AG04450 (cell line): ENCODE measurements around the gene RAN. TPM values are rescaled to one million over a fixed set of nuclear protein-coding genes. Genes with fewer than 3 reads are reported as not detected.

ENCODE experiments used
- CTCF ChIA-PET: fragments of 300-600, 350-600 bp; formaldehyde crosslinking; extraction: SDS; loops from one replicate; lab custom pipeline; 2022; ENCODE audit warnings: antibody characterized with exemption, inconsistent platforms; lab: Charles Lee
- POLR2A ChIA-PET: fragments of 350-600 bp; formaldehyde crosslinking; extraction: SDS; loops from one replicate; lab custom pipeline; 2021; ENCODE audit warnings: antibody characterized with exemption, inconsistent platforms; lab: Yijun Ruan, JAX
- DNase-seq: peaks from one replicate; pipeline ENCODE4 v3.0.0-alpha.2; 2011; ENCODE audit warnings: low read depth, low spot score
- H3K27ac ChIP-seq: one replicate; pipeline ENCODE4 v1.5.1; 2012; ENCODE audit warnings: low read depth, low read length, control low read depth
- H3K27me3 ChIP-seq: one replicate; pipeline ENCODE4 v1.6.0; 2012; ENCODE audit warnings: low read length; ENCODE audit not compliant: control insufficient read depth, insufficient read depth
- H3K4me3 ChIP-seq: 2 replicates; pipeline ENCODE4 v1.5.1; 2011; ENCODE audit warnings: mild to moderate bottlenecking, low read depth, low read length, control low read depth
- H3K9me3 ChIP-seq: 2 replicates; pipeline ENCODE4 v1.5.1; 2012; ENCODE audit warnings: low read length; ENCODE audit not compliant: control insufficient read depth, insufficient read depth
- CTCF ChIP-seq: IDR thresholded peaks from 2 replicates; pipeline ENCODE4 v1.5.1; 2011; ENCODE audit warnings: low read depth, low read length, control low read depth, inconsistent platforms
- polyA plus RNA-seq: library from polyadenylated mRNA; depleted of rRNA; stranded (reverse); fragments of >200 nt; gene quantifications from 2 replicates; pipeline ENCODE4 v1.2.3, GENCODE V29; 2011; rRNA removed
- small RNA-seq: library from RNA; depleted of rRNA; stranded (forward); fragments of <200 nt; gene quantifications from one replicate; pipeline ENCODE3, GENCODE V24; 2012; ENCODE audit warnings: low read depth; ENCODE audit not compliant: insufficient read length

RAN gene
- polyA plus RNA-seq, 1 experiment, result 1,434 TPM

GRCh38 chr12:130924966-130925665 is 53.2 kb downstream of the RAN start:
- POLR2A ChIA-PET, result no interaction called here
- Histone ChIP-seq H3K27me3 (no peaks in the 10 kb centered on the region), H3K9me3 (no peaks in the 10 kb centered on the region; the same call in 1 of the 2 replicates), H3K4me3 (no peak overlapping the region), H3K27ac (no peak overlapping the region)
- TF ChIP-seq CTCF, result no peak
- CTCF ChIA-PET, result no interaction called here
- no peak for DNase-seq

- CTCF ChIA-PET, result no interaction called here
- POLR2A ChIA-PET, result no interaction called here
These were observed 53.8 kb downstream of the RAN start for GRCh38 chr12:130925666-130926015.

More at GRCh38 chr12:130925666-130926015, 53.8 kb downstream of the RAN start:
- Histone ChIP-seq H3K27me3 (no peaks in the 10 kb centered on the region), H3K4me3 (no peak overlapping the region), H3K9me3 (no peaks in the 10 kb centered on the region; the same call in 1 of the 2 replicates), H3K27ac (no peak overlapping the region)
- DNase-seq, result no peak
- no peak for TF ChIP-seq CTCF

Small RNA genes lying within 50 kb of the gene (small RNA-seq; reads per million reads assigned to genes)
- gene RF00019 (not detected), gene RNU6-1077P (not detected)

Other genes starting within 250 kb of the RAN start
- not detected in 2 replicates for gene RIMBP2, start 155.8 kb upstream of the RAN start, polyA plus RNA-seq
- 32.4 and 42.8 TPM in 2 replicates for gene STX2, start 32.8 kb upstream of the RAN start, polyA plus RNA-seq
- 0.05 TPM in 1 of 2 replicates, not detected in the other for gene ADGRD1, start 81.8 kb downstream of the RAN start, polyA plus RNA-seq